ENCODE results near the gene HBM.
"Not testable (repeated sequence)": the region's sequence is repeated elsewhere in the genome, so short reads cannot be mapped to it uniquely, and the experiment has no call there.

DNA sequence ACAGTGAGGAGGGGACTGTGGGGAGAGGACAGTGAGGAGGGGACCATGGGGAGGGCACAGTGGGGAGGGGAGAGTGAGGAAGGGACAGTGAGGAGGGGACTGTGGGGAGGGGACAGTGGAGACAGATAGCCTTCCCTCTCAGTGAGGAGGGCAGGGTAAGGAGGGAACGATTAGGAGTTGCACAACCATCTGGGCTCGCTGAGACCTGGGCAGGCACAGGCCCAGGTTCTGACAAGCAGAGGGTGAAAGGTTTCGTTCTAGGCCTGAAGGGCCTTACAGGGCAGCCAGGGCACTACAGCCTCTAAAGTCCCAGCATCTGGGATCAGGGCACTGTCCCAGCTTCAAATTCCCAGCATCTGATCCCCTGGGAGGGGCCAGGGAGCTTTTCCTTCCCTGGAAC lies 2.1 kb upstream of the HBM start:
- TF ChIP-seq CTCF, EP300 (IDR thresholded peaks at IDR 0.05): not testable (repeated sequence)
